IMR-90 (cell line): ENCODE results near the gene PPP2R5E. TPM values are rescaled to one million over a fixed set of nuclear protein-coding genes. Genes with fewer than 3 reads are reported as not detected.

Experiments used
- ATAC-seq: fragments of 200-7000 bp; cut with Tn5 transposase; 2 replicates; pipeline ENCODE4 v1.9.1; 2020; ENCODE audit warnings: low read depth, mild to moderate bottlenecking, moderate library complexity
- BruUV-seq: library from RNA; stranded (reverse); fragments of 400-500 nt; replicated peaks from 2 replicates; lab custom pipeline; 2021; lab: Mats Ljungman, UMichigan
- CTCF ChIA-PET: fragments of 300-600 bp; formaldehyde crosslinking; extraction: SDS; loops from one replicate; lab custom pipeline; 2021; ENCODE audit warnings: antibody characterized with exemption; lab: Yijun Ruan, JAX
- POLR2A ChIA-PET: fragments of 300-600 bp; sonication (Branson Sonifier 250); formaldehyde crosslinking; loops from one replicate; lab custom pipeline; 2022; ENCODE audit warnings: antibody characterized with exemption; ENCODE audit not compliant: unreplicated experiment; lab: Charles Lee
- DNase-seq: peaks from one replicate; pipeline ENCODE4 v3.0.0; 2013
- H2AFZ ChIP-seq: replicated peaks from 2 replicates; pipeline ENCODE3; 2013; ENCODE audit warnings: low read length, mild to moderate bottlenecking; ENCODE audit not compliant: poor library complexity
- H2AK5ac ChIP-seq: 2 replicates; pipeline ENCODE4 v1.6.1; 2013; ENCODE audit warnings: low read depth, low read length, inconsistent platforms
- H2AK9ac ChIP-seq: replicated peaks from 2 replicates; pipeline ENCODE3; 2013; ENCODE audit warnings: mild to moderate bottlenecking, low read depth, low read length, moderate library complexity; ENCODE audit not compliant: poor library complexity
- H2BK120ac ChIP-seq: 2 replicates; pipeline ENCODE4 v1.6.1; 2013; ENCODE audit warnings: low read depth, low read length, inconsistent platforms
- H2BK15ac ChIP-seq: 3 replicates; pipeline ENCODE4 v1.6.1; 2013; ENCODE audit warnings: low read depth, low read length, inconsistent platforms
- H2BK20ac ChIP-seq: 2 replicates; pipeline ENCODE4 v1.6.1; 2013; ENCODE audit warnings: low read depth, mild to moderate bottlenecking, inconsistent platforms, low read length, moderate library complexity
- H2BK5ac ChIP-seq: 2 replicates; pipeline ENCODE4 v1.6.1; 2013; ENCODE audit warnings: mild to moderate bottlenecking, low read depth, low read length, inconsistent platforms; ENCODE audit not compliant: poor library complexity, severe bottlenecking
- H3K14ac ChIP-seq: replicated peaks from 2 replicates; pipeline ENCODE4 v1.6.1; 2013; ENCODE audit warnings: low read depth, low read length, inconsistent platforms
- H3K18ac ChIP-seq: 2 replicates; pipeline ENCODE4 v1.6.1; 2013; ENCODE audit warnings: low read depth, low read length, control low read depth
- H3K23ac ChIP-seq: 2 replicates; pipeline ENCODE4 v1.6.1; 2013; ENCODE audit warnings: low read depth, low read length, inconsistent platforms
- H3K27ac ChIP-seq: 2 replicates; pipeline ENCODE4 v1.5.1; 2013; ENCODE audit warnings: mild to moderate bottlenecking, control low read depth, low read length; ENCODE audit not compliant: insufficient read depth
- H3K27me3 ChIP-seq: 2 replicates; pipeline ENCODE4 v1.6.1; 2013; ENCODE audit warnings: low read length; ENCODE audit not compliant: control insufficient read depth, insufficient read depth
- H3K36me3 ChIP-seq: 2 replicates; pipeline ENCODE4 v1.6.1; 2013; ENCODE audit warnings: low read length, mixed read lengths; ENCODE audit not compliant: control insufficient read depth, insufficient read depth
- H3K4ac ChIP-seq: 2 replicates; pipeline ENCODE4 v1.6.1; 2013; ENCODE audit warnings: low read depth, low read length, inconsistent platforms
- H3K4me1 ChIP-seq: 2 replicates; pipeline ENCODE4 v1.6.1; 2013; ENCODE audit warnings: low read length, mixed read lengths; ENCODE audit not compliant: control insufficient read depth, insufficient read depth
- H3K4me2 ChIP-seq: 2 replicates; pipeline ENCODE4 v1.6.1; 2013; ENCODE audit warnings: low read depth, mild to moderate bottlenecking, control low read depth, low read length, moderate library complexity
- H3K4me3 ChIP-seq: 2 replicates; pipeline ENCODE4 v1.5.1; 2013; ENCODE audit warnings: low read depth, mild to moderate bottlenecking, control low read depth, low read length, moderate library complexity; ENCODE audit not compliant: insufficient read depth
- H3K56ac ChIP-seq: 2 replicates; pipeline ENCODE4 v1.6.1; 2013; ENCODE audit warnings: low read length, inconsistent platforms; ENCODE audit not compliant: insufficient read depth; ENCODE audit errors: extremely low read depth
- H3K79me1 ChIP-seq, 2 experiments: 2 replicates each; pipeline ENCODE4 v1.6.1; 2013; ENCODE audit warnings: low read length in 2 of 2, inconsistent platforms in 1 of 2, low read depth in 1 of 2
- H3K9ac ChIP-seq: 2 replicates; pipeline ENCODE4 v1.6.1; 2013; ENCODE audit warnings: low read depth, low read length, control low read depth
- H3K9me1 ChIP-seq: 2 replicates; pipeline ENCODE4 v1.6.1; 2013; ENCODE audit warnings: low read length, inconsistent platforms; ENCODE audit not compliant: insufficient read depth
- H3K9me3 ChIP-seq: 2 replicates; pipeline ENCODE4 v1.6.1; 2013; ENCODE audit warnings: low read length; ENCODE audit not compliant: control insufficient read depth, insufficient read depth
- H4K20me1 ChIP-seq: 2 replicates; pipeline ENCODE4 v1.6.1; 2013; ENCODE audit warnings: low read length, inconsistent platforms; ENCODE audit not compliant: insufficient read depth
- H4K5ac ChIP-seq: 2 replicates; pipeline ENCODE4 v1.6.1; 2013; ENCODE audit warnings: mild to moderate bottlenecking, low read depth, low read length, control low read depth
- H4K8ac ChIP-seq, 2 experiments: 2 replicates each; pipeline ENCODE4 v1.6.1; 2013; ENCODE audit warnings: low read depth in 2 of 2, low read length in 2 of 2, control low read depth in 1 of 2, inconsistent platforms in 1 of 2
- H4K91ac ChIP-seq: 2 replicates; pipeline ENCODE4 v1.6.1; 2013; ENCODE audit warnings: low read depth, low read length, inconsistent platforms; ENCODE audit not compliant: insufficient read depth
- BHLHE40 ChIP-seq: fragments of 150-350 bp; IDR thresholded peaks from 2 replicates; pipeline ENCODE4 v1.6.1; 2016; ENCODE audit warnings: mild to moderate bottlenecking, low read depth, low read length
- CEBPB ChIP-seq: IDR thresholded peaks from 2 replicates; pipeline ENCODE4 v1.6.1; 2012; ENCODE audit warnings: low read depth, low read length, improper control_type of control experiment
- FOS ChIP-seq: fragments of 150-350 bp; IDR thresholded peaks from 2 replicates; pipeline ENCODE4 v1.6.1; 2016; ENCODE audit warnings: low read depth, low read length
- MAFK ChIP-seq: IDR thresholded peaks from 2 replicates; pipeline ENCODE4 v1.6.1; 2012; ENCODE audit warnings: low read depth, low read length, improper control_type of control experiment
- MAZ ChIP-seq: IDR thresholded peaks from 2 replicates; pipeline ENCODE4 v1.6.1; 2012; ENCODE audit warnings: low read depth, mild to moderate bottlenecking, low read length, improper control_type of control experiment, moderate library complexity, borderline replicate concordance
- RAD21 ChIP-seq: IDR thresholded peaks from 2 replicates; pipeline ENCODE4 v1.6.1; 2012; ENCODE audit warnings: low read length, improper control_type of control experiment
- RFX5 ChIP-seq: IDR thresholded peaks from 2 replicates; pipeline ENCODE4 v1.8.0; 2012; ENCODE audit warnings: low read depth, mild to moderate bottlenecking, low read length, moderate library complexity
- SMC3 ChIP-seq: fragments of 150-350 bp; IDR thresholded peaks from 2 replicates; pipeline ENCODE4 v1.6.1; 2016; ENCODE audit warnings: low read depth, mild to moderate bottlenecking, antibody characterized with exemption, low read length, moderate library complexity
- WGBS, 2 experiments: methylation state at CpG; one replicate each; pipeline versions ENCODE4 v1.1.5 to v1.1.7; 2013; ENCODE audit warnings: missing lambda C conversion rate in 2 of 2; ENCODE audit not compliant: insufficient read length in 1 of 2; ENCODE audit errors: extremely low coverage in 2 of 2; 5-methylcytosine and 5-hydroxymethylcytosine counted together
- dilution Hi-C: fragments of 300-500 bp; cut with HindIII; formaldehyde crosslinking; loops from one replicate; pipeline ENCODE4 v1.14.3; 2018; ENCODE audit warnings: low sequenced_read_pairs; ENCODE audit not compliant: unreplicated experiment
- in situ Hi-C: fragments of 300-500 bp; cut with MboI; formaldehyde crosslinking; loops from 3 replicates; pipeline ENCODE4 v1.14.3; 2019; ENCODE audit warnings: low sequenced_read_pairs, inconsistent platforms, mixed read lengths
- intact Hi-C: fragments of 100-400 bp; cut with micrococcal nuclease; formaldehyde crosslinking; loops from 2 replicates; pipeline ENCODE4 v1.10.0; 2022
- polyA plus RNA-seq, 3 experiments: library from polyadenylated mRNA; depleted of rRNA; stranded (reverse); fragments of >200 nt; gene quantifications; 2 replicates each; pipeline ENCODE4 v1.2.3, GENCODE V29; 2012; ENCODE audit warnings: low replicate concordance in 1 of 3
- total RNA-seq: library from RNA; depleted of rRNA; stranded (reverse); fragments of >200 nt; gene quantifications from 2 replicates; pipeline ENCODE4 v1.2.3, GENCODE V29; 2012

Gene PPP2R5E
- total and polyA plus RNA-seq, 2 of the 4 experiments (the other 2 are of a cell fraction): 9.7 to 12.2 TPM

DNA sequence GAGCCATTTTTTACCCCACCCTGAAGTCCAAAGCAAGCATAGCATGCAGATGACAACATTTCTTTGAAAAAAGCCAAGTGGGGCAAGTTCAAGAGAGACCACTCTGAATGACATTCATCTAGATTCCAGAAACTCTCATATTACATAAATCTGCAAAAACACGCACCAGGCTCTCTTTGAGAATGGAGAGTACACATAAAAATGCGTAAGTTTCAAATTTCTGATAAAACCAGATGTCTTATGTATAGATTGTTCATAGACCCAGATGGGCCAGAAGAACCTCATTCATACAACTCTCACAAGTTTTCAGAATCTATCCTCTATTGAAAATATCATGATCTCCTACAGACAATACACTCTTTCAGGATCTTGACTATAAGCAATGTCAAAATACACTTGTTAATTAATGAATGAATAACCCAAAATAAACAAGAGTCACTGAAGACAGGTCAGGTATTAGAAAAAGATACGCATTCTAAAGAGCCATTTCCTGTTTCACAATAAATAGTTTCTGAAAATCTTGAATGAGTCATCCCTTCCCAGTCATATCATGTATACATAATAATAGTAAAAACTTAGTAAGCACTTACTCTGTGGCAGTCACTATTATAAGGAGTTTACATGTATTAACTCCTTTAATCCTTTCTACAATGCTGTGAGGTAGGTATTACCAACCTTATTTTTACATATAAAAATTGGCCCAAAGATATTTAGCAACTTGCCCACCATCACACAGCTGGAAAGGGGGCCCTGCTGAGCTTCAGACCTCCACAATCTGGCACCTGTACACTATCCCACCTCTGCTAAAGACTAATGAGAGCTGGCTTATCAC lies 72.0 kb downstream of the PPP2R5E start:
- no peaks in the 10 kb centered on the region for H3K27me3 ChIP-seq
- peak; percentile 90 for ATAC-seq
- H3K36me3 ChIP-seq: no peaks in the 10 kb centered on the region
- intact Hi-C loops (loop anchor here (5.0 kb wide), 2 partner anchors 34 to 71 kb away; partner anchors contain the start of gene PPP2R5E), in situ Hi-C loops (no loop called here), dilution Hi-C loops (no loop called here)
- H3K9me3 ChIP-seq: no peaks in the 10 kb centered on the region
- POLR2A ChIA-PET: no interaction called here
- no CpG with 5 or more reads among the region's 3 CpGs for WGBS, 2 experiments
- H2BK120ac ChIP-seq: no peak overlapping the region
- BruUV-seq: no TSS peak
- no peak overlapping the region for H3K4ac ChIP-seq
- peak; percentile 96 for TF ChIP-seq FOS
- peak; percentile 92 for TF ChIP-seq CEBPB
- no peak for TF ChIP-seq RFX5
- TF ChIP-seq SMC3: no peak
- TF ChIP-seq MAFK: peak; percentile 45; the same call in 1 of the 2 replicates
- TF ChIP-seq MAZ: no peak
- peak; percentile 65; the same call in 1 of the 2 replicates for TF ChIP-seq BHLHE40
- TF ChIP-seq RAD21: no peak
- peak overlapping the region; percentile 8; the same call in 1 of the 2 replicates for H3K14ac ChIP-seq
- H2AFZ ChIP-seq: no peak overlapping the region
- peaks cover 23% of the 10 kb centered on the region for H3K4me1 ChIP-seq
- H3K18ac ChIP-seq: peak overlapping the region; percentile 24; the same call in 1 of the 2 replicates
- H4K91ac ChIP-seq: no peak overlapping the region
- peaks cover 42% of the 10 kb centered on the region for H4K20me1 ChIP-seq
- H3K23ac ChIP-seq: no peak overlapping the region
- no peak overlapping the region for H4K8ac ChIP-seq
- peak overlapping the region; percentile 54; the same call in 1 of the 2 replicates for H3K27ac ChIP-seq
- H3K79me1 ChIP-seq: peaks cover 33 to 76% of the 10 kb centered on the region in 2 experiments
- CTCF ChIA-PET: interaction anchor here (0.6 kb wide), 1 partner anchor 119 kb away, joined by 3 read pairs; no protein-coding TSS in a partner anchor
- H3K4me2 ChIP-seq: peak overlapping the region; percentile 25
- H2BK5ac ChIP-seq: no peak overlapping the region
- H2AK5ac ChIP-seq: no peak overlapping the region
- no peak overlapping the region for H2BK20ac ChIP-seq
- no peak overlapping the region for H3K9ac ChIP-seq
- DNase-seq: peak; percentile 91
- H2AK9ac ChIP-seq: no peak overlapping the region
- H3K56ac ChIP-seq: no peak overlapping the region
- peaks cover 6% of the 10 kb centered on the region; the same call in 1 of the 2 replicates for H3K9me1 ChIP-seq
- no peak overlapping the region for H2BK15ac ChIP-seq
- H4K5ac ChIP-seq: no peak overlapping the region
- no peak overlapping the region for H3K4me3 ChIP-seq
